GM19240 (cell line): ENCODE data around the gene FAM43B.

Experiments
- DNase-seq: peaks from one replicate; pipeline ENCODE4 v3.0.0; 2011; ENCODE audit warnings: low spot score; ENCODE audit not compliant: insufficient read length

FAM43B gene

DNA sequence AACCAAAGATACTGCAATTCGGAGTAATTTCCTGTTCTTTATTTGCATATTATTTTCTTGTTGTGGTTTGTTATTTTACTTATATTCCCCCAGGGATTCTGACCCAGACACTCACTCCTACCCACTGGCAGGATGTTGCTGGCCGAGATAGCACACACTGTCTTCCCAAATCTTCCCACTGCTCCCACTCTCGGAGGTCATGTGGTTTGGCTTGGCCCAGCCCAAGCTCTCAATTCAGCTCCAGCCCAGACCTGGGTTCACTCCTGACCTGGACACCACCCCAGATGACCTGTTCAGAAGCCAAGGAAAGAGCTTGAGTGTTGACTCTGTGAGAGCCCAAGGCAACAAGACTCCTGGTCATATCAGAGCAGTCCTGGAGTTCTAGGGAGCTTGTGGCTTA lies 1.2 kb upstream of the FAM43B start:
- no peak for DNase-seq

DNA sequence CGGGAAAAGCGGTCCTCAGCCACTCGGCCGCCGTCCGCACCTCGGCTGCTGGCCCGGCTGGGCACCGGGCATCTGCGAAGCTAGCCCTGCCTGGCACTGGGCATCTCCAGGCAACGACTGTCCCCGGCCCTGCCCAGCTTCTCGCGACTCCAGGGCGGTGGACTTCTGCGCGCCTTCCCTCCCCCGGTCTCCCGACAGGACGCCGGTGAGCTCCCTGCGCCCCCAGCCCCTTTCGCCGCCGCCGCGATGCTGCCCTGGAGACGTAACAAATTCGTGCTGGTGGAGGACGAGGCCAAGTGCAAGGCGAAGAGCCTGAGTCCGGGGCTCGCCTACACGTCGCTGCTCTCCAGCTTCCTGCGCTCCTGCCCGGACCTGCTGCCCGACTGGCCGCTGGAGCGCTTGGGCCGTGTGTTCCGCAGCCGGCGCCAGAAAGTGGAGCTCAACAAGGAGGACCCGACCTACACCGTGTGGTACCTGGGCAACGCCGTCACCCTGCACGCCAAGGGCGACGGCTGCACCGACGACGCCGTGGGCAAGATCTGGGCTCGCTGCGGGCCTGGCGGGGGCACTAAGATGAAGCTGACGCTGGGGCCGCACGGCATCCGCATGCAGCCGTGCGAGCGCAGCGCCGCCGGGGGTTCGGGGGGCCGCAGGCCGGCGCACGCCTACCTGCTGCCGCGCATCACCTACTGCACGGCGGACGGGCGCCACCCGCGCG lies 514 bp downstream of the FAM43B start:
- DNase-seq = no peak

DNA sequence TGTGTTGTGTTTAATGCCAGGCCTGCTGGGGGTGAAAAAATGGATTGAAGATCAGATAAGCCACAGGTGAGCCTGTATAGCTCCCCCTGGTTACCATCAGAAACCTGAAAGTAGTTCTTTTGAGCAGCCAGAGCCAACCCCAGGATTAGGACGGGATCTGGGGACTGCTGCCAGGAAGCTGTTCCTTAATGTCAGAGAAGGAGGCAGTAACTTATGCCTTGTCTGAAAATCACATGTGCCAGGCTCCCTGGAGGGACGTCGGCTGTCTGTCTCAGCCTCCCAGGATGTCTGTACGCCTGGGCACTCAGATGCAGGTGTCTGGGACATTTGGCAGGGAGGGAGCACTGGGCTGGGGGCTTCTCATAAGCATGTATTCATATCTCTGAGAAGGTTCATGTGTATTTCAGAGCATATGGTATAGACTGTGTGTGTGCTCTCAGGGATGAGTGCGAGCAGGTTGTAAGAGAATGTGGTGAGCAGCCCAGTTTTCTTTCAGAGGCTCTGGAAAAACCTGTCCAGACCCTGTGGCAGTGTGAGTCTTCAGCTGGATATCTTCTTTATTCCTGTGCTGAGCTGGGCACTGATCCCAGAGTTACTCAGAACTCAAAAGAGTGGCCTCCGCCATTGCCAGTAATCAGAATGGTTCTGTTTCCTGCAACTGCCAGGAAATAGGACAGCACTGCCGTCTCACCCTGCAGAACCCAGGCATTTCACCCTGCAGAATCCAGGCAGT lies 2.8 kb downstream of the FAM43B start:
- no peak for DNase-seq

DNA sequence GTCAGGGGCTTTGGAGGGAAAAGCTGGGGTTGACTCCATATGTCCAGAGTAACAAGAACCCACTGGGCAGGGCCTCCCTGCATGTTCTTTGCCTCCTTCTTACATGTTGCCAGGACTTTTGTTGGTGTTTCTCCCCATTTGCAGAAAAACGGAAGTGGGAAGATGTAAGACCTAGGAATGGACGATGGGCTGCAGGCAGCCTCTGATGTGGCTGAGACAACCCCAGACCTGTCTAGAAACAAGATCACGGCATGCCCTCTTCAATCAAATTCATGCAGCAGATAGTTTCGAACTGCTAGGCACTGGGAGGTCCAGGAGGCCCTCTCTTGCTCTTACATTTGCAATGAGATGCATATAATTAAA lies 3.4 kb downstream of the FAM43B start:
- DNase-seq = no peak

DNA sequence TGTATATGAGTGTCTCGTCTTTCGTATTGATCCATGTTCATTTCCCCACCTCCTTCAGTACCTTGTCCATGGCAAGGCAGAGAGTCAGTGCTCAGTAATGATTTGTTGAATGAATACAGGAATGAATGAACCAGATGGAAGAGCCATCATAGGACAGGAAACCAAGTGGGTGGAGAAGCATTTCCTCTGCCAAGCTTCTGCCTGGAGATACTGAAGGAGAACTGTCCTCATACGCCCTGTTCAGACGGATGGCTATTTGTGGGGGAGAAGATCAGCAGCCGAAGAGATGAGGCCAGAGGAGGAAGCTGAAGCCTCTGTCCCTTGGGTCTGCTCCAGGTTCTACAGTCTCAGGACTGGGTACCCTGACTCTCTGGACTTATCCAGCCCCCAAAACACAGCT lies 5.8 kb downstream of the FAM43B start:
- no peak for DNase-seq

DNA sequence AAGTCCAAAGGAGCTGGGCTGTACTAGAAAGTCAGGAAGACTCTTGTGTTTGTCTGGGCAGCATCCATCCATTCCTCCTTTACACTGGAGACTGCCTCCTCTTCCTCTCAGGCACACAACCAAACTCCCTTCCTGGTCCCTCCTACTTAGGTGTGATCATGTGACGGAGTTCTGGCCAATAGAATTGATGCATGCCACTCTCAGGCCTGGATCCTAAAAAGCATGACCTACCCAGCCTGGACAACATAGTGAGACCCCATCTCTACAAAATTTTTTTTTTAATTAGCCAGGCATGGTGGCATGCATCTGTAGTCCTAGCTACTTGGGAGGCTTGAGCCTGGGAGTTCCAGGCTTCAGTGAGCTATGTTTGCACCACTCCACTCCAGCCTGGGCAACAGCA lies 8.6 kb downstream of the FAM43B start:
- no peak for DNase-seq

DNA sequence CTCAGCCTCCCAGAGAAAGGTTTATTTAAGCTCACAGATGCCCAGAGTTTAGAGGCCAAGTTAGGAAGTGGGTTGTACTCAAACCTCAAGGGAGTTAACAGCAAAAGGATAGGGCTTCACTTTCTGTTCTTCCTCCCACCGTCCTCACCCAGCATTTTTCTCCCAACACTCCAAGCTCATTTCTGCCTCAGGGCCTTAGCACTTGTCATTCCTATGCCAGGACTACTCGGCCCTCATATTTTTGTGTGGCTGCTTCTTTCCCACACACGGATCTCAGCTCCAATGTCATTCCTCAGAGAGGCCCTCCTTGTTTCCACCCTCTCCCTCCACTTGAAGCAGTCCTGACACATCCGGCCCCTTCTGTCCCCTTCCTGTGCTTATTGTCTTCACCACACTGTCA lies 12.9 kb downstream of the FAM43B start:
- DNase-seq = no peak

DNA sequence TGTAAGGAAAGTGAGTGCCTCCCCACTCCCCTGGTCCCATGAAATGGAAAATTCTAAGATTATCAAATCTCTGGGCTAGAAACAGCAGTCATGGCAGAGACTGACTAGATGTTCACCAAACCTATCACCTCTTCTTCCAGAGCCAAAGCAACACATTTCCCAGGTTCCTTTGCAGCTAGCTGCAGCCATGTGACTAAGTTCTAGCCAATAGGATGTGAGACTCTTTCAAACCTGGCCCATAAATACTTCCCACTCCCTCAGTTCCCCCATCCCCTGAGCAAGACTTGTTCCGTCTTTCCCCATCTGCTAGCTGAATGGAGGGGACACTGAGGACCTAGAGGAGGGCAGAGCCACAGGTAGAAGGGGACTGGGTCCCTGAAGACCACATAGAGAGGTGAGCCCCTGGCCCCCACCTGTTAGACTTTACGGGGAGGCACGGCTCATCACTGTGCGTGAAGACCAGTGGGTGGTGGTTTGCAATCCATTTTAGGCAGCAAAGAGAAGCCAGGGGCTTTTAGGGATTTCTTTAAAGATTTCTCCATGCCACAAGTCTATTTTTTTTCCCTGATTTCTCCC lies 17.2 kb downstream of the FAM43B start:
- DNase-seq = no peak

DNA sequence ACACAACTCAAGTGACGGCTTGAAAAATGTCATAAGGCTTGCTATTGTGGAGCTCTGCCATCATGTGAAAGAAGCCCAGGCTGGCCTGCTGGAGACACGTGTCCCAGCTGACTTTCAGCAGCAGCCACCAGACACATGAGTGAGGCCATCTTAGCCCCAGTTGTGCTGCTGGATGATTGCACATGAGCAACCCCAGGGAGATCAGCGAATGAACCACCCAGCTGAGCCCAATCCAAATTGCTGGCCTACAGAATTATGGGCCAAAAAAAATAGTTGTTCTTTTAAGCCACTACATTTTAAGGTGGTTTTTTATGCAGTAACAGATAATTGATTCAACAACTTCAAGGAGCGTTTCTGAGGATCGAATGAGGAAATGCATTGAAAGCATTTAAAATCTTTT lies 19.1 kb downstream of the FAM43B start:
- DNase-seq = no peak

DNA sequence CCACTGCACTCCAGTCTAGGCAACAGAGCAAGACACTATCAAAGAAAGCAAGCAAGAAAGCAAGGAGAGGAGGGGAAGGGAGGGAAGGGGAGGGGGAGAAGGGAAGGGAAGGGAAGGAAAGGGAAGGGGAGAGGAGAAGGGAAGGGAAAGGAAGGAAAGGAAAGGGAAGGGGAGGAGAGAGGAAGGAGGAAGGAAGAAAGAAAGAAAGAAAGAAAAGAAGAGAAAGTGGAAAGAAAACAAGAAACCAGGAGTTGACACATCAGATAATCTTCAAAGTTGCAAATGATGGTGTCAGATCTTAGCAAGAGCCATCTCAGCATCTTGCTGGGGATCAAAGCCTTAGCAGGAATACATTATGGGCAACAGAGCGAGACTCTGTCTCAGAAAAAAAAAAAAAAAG lies 21.6 kb downstream of the FAM43B start:
- DNase-seq = no peak

DNA sequence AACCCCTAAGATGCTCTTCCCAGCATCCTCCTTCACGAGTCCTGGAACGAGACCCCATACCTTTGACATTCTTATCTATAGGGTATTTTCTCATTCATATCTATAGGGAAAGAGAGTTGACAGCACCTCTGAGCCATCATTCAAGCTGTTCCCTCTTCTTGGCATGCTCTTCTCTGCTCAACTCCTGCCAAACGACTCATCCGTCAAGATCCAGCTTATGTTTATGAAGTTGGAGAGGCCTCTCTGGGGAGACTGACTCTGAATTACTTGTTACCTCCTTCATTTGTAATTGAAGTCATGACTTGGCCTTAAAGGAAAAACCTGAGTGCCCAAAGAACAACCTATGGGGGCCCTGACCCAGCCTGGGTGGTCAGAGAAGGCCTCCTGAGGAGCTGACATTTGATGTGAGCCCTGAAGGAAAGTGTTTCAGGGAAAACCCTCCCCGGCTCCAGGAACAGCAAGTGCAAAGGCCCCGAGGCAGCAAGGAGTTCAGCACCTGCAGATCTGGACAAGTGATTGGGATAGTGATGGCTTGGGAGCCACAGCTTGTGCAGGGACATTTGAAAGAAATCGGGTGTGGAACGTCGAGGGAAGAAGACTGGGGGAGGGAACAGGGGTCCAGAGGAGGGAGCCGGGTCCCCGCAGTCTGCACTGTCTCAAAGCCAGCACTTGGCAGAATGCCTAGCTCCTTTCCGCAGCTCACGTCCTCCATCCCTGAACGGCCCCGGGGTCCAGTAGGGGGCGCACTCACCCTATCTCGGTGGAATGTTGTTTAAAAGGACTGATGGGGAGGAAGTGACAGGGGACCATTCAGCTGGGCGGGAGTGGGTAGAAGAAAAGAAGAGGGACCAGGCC lies 22.5 kb downstream of the FAM43B start:
- peak; percentile 84 for DNase-seq

DNA sequence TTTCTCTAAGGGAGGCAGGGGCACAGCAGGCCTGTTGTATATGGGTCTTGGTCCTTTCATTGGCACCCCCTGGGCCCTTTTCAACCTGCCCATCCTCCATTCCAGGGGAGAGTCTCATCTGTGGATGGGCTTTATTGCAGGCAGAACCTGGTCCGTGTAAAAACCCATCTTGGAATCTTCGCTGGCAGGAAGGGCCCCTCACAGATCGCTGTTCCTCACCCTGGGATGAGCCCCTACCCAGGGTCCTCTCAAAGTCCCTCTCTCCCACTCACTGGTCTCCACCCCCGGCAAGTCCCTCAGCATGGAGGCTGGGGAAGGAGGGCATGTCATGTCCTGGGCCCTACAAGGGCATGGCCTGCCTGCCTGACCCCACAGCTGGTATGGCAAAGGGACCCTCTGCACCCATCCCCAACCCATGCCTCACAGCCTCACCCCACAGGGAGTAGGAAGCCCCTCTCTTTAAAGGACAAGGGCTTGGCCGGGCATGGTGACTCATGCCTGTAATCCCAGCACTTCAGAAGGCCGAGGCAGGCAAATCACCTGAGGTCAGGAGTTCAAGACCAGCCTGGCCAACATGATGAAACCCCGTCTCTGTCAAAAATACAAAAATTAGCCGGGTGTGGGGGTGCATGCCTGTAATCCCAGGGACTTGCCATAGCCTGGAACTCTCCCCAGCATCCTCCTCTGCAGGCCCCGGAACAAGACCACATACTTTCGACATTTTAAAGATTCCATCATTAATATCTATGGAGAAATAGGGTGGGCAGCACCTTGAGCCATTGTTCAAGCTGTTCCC lies 23.4 kb downstream of the FAM43B start:
- DNase-seq = no peak

DNA sequence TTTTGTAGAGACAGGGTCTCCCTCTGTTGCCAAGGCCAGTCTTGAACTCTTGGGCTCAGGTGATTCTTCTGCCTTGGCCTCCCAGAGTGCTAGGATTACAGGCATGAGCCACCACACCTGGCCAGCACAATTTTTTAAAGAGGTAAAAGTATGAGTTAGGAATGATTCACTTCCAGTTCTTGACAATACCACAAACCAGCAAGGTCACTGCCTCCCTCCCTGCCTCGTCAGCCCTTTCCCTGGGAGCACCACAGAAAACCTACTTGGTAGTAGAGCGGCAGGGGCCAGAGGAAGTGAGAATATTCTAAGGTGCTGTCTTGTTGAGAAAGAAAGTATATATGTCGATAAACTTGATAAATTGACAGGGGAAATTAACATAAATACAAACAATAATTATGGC lies 25.7 kb downstream of the FAM43B start:
- DNase-seq = no peak

DNA sequence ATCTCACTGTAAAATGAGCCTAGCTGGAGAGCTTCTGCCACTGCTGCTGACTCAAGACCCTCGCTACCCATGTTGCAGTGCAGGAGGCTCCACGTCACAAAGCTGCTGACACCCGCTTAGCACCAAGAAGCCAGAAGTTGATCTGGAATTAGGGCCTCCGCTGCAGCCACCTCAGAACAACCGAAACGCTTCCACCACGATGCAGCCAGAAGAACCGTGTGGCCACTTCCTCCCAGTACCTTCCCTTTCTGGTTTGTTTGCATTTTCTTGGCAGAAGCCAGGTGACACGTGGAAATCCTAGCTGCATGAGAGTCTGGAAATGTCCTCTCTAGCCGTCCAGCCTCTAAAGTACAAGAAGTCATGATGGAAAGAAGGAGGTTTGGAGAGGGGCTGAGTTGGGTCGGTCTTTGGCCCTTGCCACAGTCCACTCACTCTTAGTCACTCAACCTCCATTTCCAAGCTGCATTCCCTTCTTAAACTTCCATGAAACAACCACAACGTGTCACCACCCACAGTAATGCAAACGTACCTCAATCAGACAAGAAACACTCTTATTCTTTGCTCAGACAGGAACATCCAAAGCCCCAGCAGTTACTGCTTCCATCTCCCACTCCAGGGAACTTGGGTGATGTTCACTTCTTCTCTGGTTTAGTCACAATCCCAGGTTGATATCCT lies 26.5 kb downstream of the FAM43B start:
- no peak for DNase-seq

DNA sequence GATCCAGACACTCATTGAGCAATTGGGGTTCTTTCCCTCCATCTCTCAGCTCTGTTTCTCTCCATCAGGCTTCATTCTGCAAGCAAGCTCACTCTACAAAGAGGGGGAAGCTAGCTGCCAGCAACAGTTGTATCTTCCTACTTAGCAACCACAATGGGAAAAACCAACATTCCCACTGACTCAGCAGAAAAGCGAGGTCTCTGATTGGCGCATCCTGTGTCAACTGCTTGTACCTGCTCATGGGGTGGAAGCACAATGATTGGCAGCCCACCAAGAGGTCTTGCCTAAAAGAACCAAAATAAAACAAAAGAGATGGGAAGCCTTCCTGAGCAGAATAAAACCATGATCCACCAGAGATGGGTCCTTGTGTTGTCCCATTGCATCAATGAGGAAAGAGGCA lies 32.5 kb downstream of the FAM43B start:
- no peak for DNase-seq

DNA sequence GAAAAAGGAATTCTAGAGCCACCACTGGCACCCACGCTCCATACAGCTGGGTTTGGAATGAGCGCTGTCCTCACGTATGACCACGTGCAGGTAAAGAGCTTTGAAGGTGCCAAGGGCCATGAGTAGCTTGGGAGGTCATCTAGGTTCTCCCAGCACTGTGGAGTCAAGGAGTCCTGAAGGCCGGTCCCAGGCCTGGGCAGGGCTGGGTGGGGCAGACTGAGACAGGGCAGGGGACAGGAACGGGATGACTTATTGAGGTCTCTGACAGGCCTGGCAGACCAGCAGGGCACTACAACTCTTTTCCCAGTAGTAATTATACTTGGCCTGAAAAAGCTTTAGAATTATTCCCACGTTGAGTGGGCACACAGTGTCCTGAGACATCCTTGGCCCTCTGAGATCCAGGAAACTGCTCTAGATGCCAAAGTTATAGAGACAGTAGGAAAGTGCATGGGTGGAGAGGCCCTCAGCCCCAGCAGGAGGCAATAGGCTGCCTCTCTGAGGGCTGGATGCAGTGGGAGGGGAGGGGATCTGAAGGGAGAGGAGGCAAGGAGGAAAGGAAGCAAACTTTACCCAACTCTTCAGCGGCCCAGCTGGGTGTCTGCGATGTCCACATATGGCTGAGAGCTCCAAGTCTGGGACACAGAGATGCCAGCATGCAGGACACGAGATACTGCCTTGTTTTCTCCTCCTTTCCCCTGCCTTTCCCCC lies 34.7 kb downstream of the FAM43B start:
- DNase-seq = no peak

DNA sequence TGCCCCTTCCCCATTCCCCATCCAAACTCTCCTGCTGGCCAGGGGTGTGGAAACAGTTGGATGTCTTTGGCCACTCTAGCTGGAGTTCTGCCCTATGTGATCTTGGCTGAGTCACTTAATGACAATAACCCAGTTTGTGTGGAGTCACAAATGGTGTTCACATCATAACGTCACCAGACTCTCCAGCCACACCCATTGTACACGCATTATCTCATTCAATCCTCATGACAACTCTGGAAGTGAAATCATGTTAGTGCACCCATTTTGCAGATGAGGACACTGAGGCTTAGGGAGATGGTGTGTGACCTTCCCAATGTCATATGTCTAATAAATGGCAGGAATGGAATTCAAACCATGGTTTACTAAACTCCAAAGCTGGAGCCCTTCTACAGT lies 35.3 kb downstream of the FAM43B start:
- DNase-seq = no peak

DNA sequence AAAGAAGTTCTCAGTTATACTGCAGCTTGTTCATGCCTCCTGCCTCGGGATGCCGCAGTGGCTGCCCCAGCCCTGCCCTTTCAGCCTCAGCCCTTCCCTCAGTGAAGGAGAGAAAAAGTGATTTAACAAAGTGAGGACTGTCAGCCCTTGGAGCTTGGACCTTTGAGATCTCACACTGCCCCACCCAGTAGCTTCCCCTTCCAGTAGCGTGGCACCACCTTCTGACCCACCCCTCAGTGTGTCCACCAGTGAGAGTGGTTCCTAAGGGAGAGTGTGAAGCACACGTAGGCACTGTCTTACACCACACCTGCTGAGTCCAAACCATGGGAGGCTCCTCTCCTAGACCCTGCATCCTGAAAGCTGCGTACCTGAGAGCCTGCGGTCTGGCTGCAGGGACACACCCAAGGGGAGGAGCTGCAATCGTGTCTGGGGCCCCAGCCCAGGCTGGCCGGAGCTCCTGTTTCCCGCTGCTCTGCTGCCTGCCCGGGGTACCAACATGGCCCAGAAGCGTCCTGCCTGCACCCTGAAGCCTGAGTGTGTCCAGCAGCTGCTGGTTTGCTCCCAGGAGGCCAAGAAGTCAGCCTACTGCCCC lies 36.4 kb downstream of the FAM43B start, which contains the start of gene CDA:
Gene CDA (plus strand): TSS at position 464 of the 592 bp plus-strand sequence. CDS start 33 bp downstream, at position 497.
- no peak for DNase-seq
